GM23338 (cell line): ENCODE data around the gene EEF2KMT. TPM values are rescaled to one million over a fixed set of nuclear protein-coding genes. Genes with fewer than 3 reads are reported as not detected.

ENCODE experiments used
- ATAC-seq: fragments of 200-7000 bp; cut with Tn5 transposase; 3 replicates; pipeline ENCODE4 v1.9.1; 2020
- DNase-seq: peaks from one replicate; pipeline ENCODE4 v3.0.0-alpha.2; 2015; ENCODE audit warnings: low spot score
- H2AFZ ChIP-seq: fragments of 200-600 bp; sonication (generic); 2 replicates; pipeline ENCODE4 v1.8.0; 2016; ENCODE audit warnings: antibody characterized with exemption, mild to moderate bottlenecking, moderate library complexity
- H3F3A ChIP-seq: fragments of 200-600 bp; sonication (generic); replicated peaks from 2 replicates; pipeline ENCODE4 v1.8.0; 2017; ENCODE audit warnings: antibody characterized with exemption, mixed run types, low read depth
- H3K27ac ChIP-seq: fragments of 200-600 bp; sonication (generic); 2 replicates; pipeline ENCODE4 v1.6.1; 2016; ENCODE audit warnings: low read depth
- H3K27me3 ChIP-seq: fragments of 200-600 bp; sonication (generic); 2 replicates; pipeline ENCODE4 v1.8.0; 2016; ENCODE audit warnings: mild to moderate bottlenecking, mixed run types, moderate library complexity; ENCODE audit not compliant: insufficient read depth
- H3K36me3 ChIP-seq: fragments of 200-600 bp; sonication (generic); 2 replicates; pipeline ENCODE4 v1.8.0; 2016; ENCODE audit warnings: mild to moderate bottlenecking; ENCODE audit not compliant: insufficient read depth
- H3K4me1 ChIP-seq: fragments of 200-600 bp; sonication (generic); 2 replicates; pipeline ENCODE4 v1.8.0; 2016; ENCODE audit warnings: mild to moderate bottlenecking, moderate library complexity; ENCODE audit not compliant: insufficient read depth
- H3K4me2 ChIP-seq: fragments of 200-600 bp; sonication (generic); 2 replicates; pipeline ENCODE4 v1.7.1; 2017; ENCODE audit warnings: mixed run types
- H3K4me3 ChIP-seq: fragments of 200-600 bp; sonication (generic); 2 replicates; pipeline ENCODE4 v1.6.1; 2016; ENCODE audit warnings: mixed run types
- H3K79me2 ChIP-seq: fragments of 200-600 bp; sonication (generic); replicated peaks from 2 replicates; pipeline ENCODE4 v1.8.0; 2017; ENCODE audit warnings: mild to moderate bottlenecking; ENCODE audit not compliant: insufficient read depth
- H3K9me2 ChIP-seq: fragments of 200-600 bp; sonication (generic); 2 replicates; pipeline ENCODE4 v1.8.0; 2017; ENCODE audit not compliant: insufficient read depth
- H4K20me1 ChIP-seq: fragments of 200-600 bp; sonication (generic); replicated peaks from 2 replicates; pipeline ENCODE4 v1.8.0; 2017; ENCODE audit warnings: mild to moderate bottlenecking; ENCODE audit not compliant: insufficient read depth
- H3K27ac Mint-ChIP-seq: 2 replicates; pipeline ENCODE4 v1.8.0; 2020; ENCODE audit warnings: inconsistent platforms, mild to moderate bottlenecking, moderate library complexity, mixed read lengths
- H3K27me3 Mint-ChIP-seq: 3 replicates; pipeline ENCODE4 v1.8.0; 2022; ENCODE audit warnings: low read depth, mild to moderate bottlenecking, moderate library complexity, mixed read lengths, inconsistent platforms; ENCODE audit not compliant: insufficient read depth, poor library complexity
- H3K36me3 Mint-ChIP-seq: 3 replicates; pipeline ENCODE4 v1.8.0; 2021; ENCODE audit warnings: low read depth, mild to moderate bottlenecking, inconsistent platforms, moderate library complexity, mixed read lengths
- H3K4me1 Mint-ChIP-seq: 3 replicates; pipeline ENCODE4 v1.8.0; 2020; ENCODE audit warnings: mild to moderate bottlenecking, inconsistent platforms, mixed read lengths
- H3K4me3 Mint-ChIP-seq: 3 replicates; pipeline ENCODE4 v1.8.0; 2021; ENCODE audit warnings: moderate library complexity, mild to moderate bottlenecking, inconsistent platforms, mixed read lengths
- H3K9me3 Mint-ChIP-seq: 3 replicates; pipeline ENCODE4 v1.8.0; 2020; ENCODE audit warnings: moderate library complexity, mild to moderate bottlenecking, inconsistent platforms, mixed read lengths
- CREB1 ChIP-seq: fragments of 250-450 bp; sonication (Bioruptor Pico); IDR thresholded peaks from 2 replicates; pipeline ENCODE4 v1.5.0; 2020; ENCODE audit warnings: low read depth, mild to moderate bottlenecking, moderate library complexity
- EZH2 ChIP-seq: fragments of 200-600 bp; sonication (generic); IDR thresholded peaks from one replicate; pipeline ENCODE4 v1.8.0; 2017; ENCODE audit warnings: antibody characterized with exemption, mild to moderate bottlenecking, low read depth; ENCODE audit not compliant: unreplicated experiment
- EZH2phosphoT487 ChIP-seq: fragments of 200-600 bp; sonication (generic); IDR thresholded peaks from one replicate; pipeline ENCODE4 v1.8.1; 2018; ENCODE audit warnings: antibody characterized with exemption; ENCODE audit not compliant: unreplicated experiment
- JUNB ChIP-seq: IDR thresholded peaks from one replicate; pipeline ENCODE4 v1.6.1; 2016; ENCODE audit warnings: antibody characterized with exemption; ENCODE audit not compliant: unreplicated experiment
- NANOG ChIP-seq: IDR thresholded peaks from 2 replicates; pipeline ENCODE4 v1.6.1; 2016; ENCODE audit warnings: antibody characterized with exemption, borderline replicate concordance
- POLR2AphosphoS5 ChIP-seq: IDR thresholded peaks from 2 replicates; pipeline ENCODE4 v1.6.1; 2016; ENCODE audit warnings: antibody characterized with exemption, low read depth
- ZNF114 ChIP-seq: fragments of 250-450 bp; sonication (Bioruptor Pico); IDR thresholded peaks from 2 replicates; pipeline ENCODE4 v1.5.0; 2020; ENCODE audit warnings: mild to moderate bottlenecking, moderate library complexity
- ZNF331 ChIP-seq: fragments of 250-450 bp; sonication (Bioruptor Pico); IDR thresholded peaks from 2 replicates; pipeline ENCODE4 v1.5.0; 2020; ENCODE audit warnings: low read depth, mild to moderate bottlenecking, moderate library complexity
- polyA plus RNA-seq: library from polyadenylated mRNA; unstranded; fragments of >200 nt; fragmentation: Nextera tagmentation; extraction: Ambion mirVana; gene quantifications from 2 replicates; pipeline ENCODE4 v1.2.1, GENCODE V29; 2016
- total RNA-seq: library from RNA; depleted of rRNA; stranded (reverse); fragments of >200 nt; shearing (Covaris generic); gene quantifications from 2 replicates; pipeline ENCODE4 v1.2.3, GENCODE V29; 2014
- TF ChIP-seq, protein P1 (sequence below), 2 experiments: fragments of 200-600 bp in 1 of 2; sonication (generic) in 1 of 2; conservative IDR thresholded peaks; 2 replicates each; pipeline versions ENCODE4 v1.5.1 to v1.6.1; 2016 to 2017; ENCODE audit warnings: antibody characterized with exemption in 2 of 2, low read depth in 2 of 2, mild to moderate bottlenecking in 2 of 2, moderate library complexity in 1 of 2
- TF ChIP-seq, protein P2 (sequence below): IDR thresholded peaks from 2 replicates; pipeline ENCODE4 v1.6.1; 2016; ENCODE audit warnings: antibody characterized with exemption

Gene EEF2KMT
- total and polyA plus RNA-seq, 2 experiments from 2014 or later: 24.0 to 37.1 TPM

DNA sequence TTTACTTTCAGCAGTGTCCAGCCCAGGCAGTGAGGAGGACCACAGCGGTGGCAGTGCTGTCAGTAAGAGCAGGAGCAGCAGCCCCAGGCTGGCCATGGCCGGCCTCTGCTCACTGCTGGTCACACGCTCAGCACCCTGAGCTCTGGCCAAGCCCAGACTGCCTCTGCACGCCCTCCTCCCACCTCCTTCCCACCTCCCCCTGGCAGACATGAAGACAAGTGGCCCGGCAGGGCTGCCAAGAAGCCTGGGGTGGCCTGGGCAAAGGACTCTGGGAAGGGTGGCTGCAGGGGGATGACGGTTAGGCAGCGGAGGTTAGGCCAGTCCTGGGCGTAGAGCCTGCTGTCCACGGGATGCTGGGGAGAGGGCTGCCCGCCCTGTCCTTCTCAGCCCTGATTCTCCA, 31.8 kb downstream of the EEF2KMT start, which contains the start of gene C16orf89:
C16orf89 (minus strand) TSS at position 144 of the 400 bp plus-strand sequence; CDS start at position 96, 48 bp downstream.
- Histone ChIP-seq H3K27me3 (no peaks in the 10 kb centered on the region), H3K79me2 (no peaks in the 10 kb centered on the region), H3K9me2 (no peaks in the 10 kb centered on the region), H3K36me3 (no peaks in the 10 kb centered on the region), H2AFZ (no peak within 1 kb of the TSS), H3F3A (no peaks in the 10 kb centered on the region), H4K20me1 (no peaks in the 10 kb centered on the region), H3K4me3 (no peak within 1 kb of the TSS), H3K4me1 (no peaks in the 10 kb centered on the region; the same call in 1 of the 2 replicates), H3K4me2 (no peak within 1 kb of the TSS), H3K27ac (no peak within 1 kb of the TSS)
- H3K27ac Mint-ChIP-seq: no peak within 1 kb of the TSS
- DNase-seq: no peak
- no peak for ATAC-seq
- peaks cover 13% of the 10 kb centered on the region for H3K27me3 Mint-ChIP-seq
- no peaks in the 10 kb centered on the region for H3K36me3 Mint-ChIP-seq
- H3K4me1 Mint-ChIP-seq: peaks cover 12% of the 10 kb centered on the region
- no peaks in the 10 kb centered on the region for H3K9me3 Mint-ChIP-seq
- H3K4me3 Mint-ChIP-seq: no peak within 1 kb of the TSS
- no peak for TF ChIP-seq ZNF331 (CRISPR knock-in tag)
- TF ChIP-seq POLR2AphosphoS5: no peak

DNA sequence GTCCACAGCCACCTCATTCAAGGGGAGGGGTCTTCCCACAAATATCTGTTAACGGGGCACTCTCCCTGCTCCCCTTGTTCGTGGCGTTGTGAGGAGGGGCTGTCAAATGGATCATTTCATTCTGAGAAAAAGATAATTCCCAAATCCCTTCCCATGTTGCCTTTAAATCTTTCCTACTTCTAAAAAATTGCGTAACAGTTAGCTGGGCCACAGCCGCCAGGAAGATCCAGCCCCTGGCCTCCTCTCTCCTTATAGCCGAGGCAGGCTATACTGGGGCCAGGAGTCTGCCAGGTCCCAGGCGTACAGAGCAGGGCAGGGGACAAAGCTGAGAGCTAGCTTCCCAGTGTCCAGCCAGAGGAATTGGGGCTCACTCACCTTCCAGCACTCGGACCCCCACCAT, 32.3 kb downstream of the EEF2KMT start:
- Histone ChIP-seq H2AFZ (no peak overlapping the region), H3K36me3 (no peaks in the 10 kb centered on the region), H3F3A (no peaks in the 10 kb centered on the region; the same call in 1 of the 2 replicates), H3K4me1 (no peaks in the 10 kb centered on the region; the same call in 1 of the 2 replicates), H3K79me2 (no peaks in the 10 kb centered on the region), H4K20me1 (no peaks in the 10 kb centered on the region), H3K27ac (no peak overlapping the region), H3K27me3 (no peaks in the 10 kb centered on the region), H3K9me2 (no peaks in the 10 kb centered on the region), H3K4me2 (no peak overlapping the region), H3K4me3 (no peak overlapping the region)
- H3K27me3 Mint-ChIP-seq: peaks cover 10% of the 10 kb centered on the region
- no peaks in the 10 kb centered on the region for H3K9me3 Mint-ChIP-seq
- no peaks in the 10 kb centered on the region for H3K36me3 Mint-ChIP-seq
- ATAC-seq (no peak), DNase-seq (no peak)
- no peak overlapping the region for H3K4me3 Mint-ChIP-seq
- H3K27ac Mint-ChIP-seq: no peak overlapping the region
- H3K4me1 Mint-ChIP-seq: peaks cover 15% of the 10 kb centered on the region
- TF ChIP-seq, protein P1, sequence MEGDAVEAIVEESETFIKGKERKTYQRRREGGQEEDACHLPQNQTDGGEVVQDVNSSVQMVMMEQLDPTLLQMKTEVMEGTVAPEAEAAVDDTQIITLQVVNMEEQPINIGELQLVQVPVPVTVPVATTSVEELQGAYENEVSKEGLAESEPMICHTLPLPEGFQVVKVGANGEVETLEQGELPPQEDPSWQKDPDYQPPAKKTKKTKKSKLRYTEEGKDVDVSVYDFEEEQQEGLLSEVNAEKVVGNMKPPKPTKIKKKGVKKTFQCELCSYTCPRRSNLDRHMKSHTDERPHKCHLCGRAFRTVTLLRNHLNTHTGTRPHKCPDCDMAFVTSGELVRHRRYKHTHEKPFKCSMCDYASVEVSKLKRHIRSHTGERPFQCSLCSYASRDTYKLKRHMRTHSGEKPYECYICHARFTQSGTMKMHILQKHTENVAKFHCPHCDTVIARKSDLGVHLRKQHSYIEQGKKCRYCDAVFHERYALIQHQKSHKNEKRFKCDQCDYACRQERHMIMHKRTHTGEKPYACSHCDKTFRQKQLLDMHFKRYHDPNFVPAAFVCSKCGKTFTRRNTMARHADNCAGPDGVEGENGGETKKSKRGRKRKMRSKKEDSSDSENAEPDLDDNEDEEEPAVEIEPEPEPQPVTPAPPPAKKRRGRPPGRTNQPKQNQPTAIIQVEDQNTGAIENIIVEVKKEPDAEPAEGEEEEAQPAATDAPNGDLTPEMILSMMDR (conservative IDR thresholded peaks at IDR 0.05; ENCODE audit: low read depth in 2 of 2): no peak
- TF ChIP-seq NANOG (no peak), CREB1 (CRISPR knock-in tag) (no peak), EZH2phosphoT487 (no peak), ZNF331 (CRISPR knock-in tag) (no peak), POLR2AphosphoS5 (no peak)
- TF ChIP-seq, protein P2, sequence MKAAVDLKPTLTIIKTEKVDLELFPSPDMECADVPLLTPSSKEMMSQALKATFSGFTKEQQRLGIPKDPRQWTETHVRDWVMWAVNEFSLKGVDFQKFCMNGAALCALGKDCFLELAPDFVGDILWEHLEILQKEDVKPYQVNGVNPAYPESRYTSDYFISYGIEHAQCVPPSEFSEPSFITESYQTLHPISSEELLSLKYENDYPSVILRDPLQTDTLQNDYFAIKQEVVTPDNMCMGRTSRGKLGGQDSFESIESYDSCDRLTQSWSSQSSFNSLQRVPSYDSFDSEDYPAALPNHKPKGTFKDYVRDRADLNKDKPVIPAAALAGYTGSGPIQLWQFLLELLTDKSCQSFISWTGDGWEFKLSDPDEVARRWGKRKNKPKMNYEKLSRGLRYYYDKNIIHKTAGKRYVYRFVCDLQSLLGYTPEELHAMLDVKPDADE: no peak

DNA sequence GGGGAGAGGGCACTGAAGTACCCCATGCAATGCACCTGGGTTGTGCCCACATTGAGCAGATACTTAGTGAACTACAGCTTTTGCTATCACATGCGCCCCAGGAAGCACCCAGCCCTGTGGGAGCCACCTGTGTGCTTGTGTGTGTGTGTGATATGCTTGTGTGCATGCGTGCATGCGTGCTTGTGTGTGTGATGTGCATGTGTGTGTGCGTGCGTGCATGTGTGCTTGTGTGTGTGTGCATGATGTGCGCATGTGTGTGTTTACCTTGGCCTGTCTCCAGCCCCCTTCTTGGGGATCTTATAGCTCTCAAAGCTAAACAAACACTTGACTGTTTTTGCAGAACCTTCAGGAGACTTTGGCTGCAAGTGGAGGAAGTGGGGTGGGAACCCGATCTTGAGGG, 32.7 kb downstream of the EEF2KMT start:
- no peaks in the 10 kb centered on the region for H3K36me3 Mint-ChIP-seq
- no peak overlapping the region for H3K27ac Mint-ChIP-seq
- TF ChIP-seq ZNF331 (CRISPR knock-in tag) (no peak), NANOG (no peak), ZNF114 (CRISPR knock-in tag) (no peak), EZH2 (no peak), CREB1 (CRISPR knock-in tag) (no peak), JUNB (no peak), EZH2phosphoT487 (no peak)

More for the DNA sequence above, 32.7 kb downstream of the EEF2KMT start:
- H3K4me1 Mint-ChIP-seq: peaks cover 19% of the 10 kb centered on the region
- Histone ChIP-seq H3K4me1 (peaks cover 3% of the 10 kb centered on the region), H4K20me1 (no peaks in the 10 kb centered on the region), H2AFZ (no peak overlapping the region), H3K79me2 (no peaks in the 10 kb centered on the region), H3K27me3 (no peaks in the 10 kb centered on the region), H3K36me3 (no peaks in the 10 kb centered on the region), H3F3A (no peaks in the 10 kb centered on the region; the same call in 1 of the 2 replicates), H3K4me3 (no peak overlapping the region), H3K4me2 (no peak overlapping the region), H3K9me2 (no peaks in the 10 kb centered on the region), H3K27ac (no peak overlapping the region)
- no peak overlapping the region for H3K4me3 Mint-ChIP-seq
- ATAC-seq: no peak
- DNase-seq: no peak
- peaks cover 13% of the 10 kb centered on the region for H3K27me3 Mint-ChIP-seq
- no peaks in the 10 kb centered on the region for H3K9me3 Mint-ChIP-seq
